Panc1 (cell line): ENCODE measurements around the gene UPB1. TPM values are rescaled to one million over a fixed set of nuclear protein-coding genes. Genes with fewer than 3 reads are reported as not detected.

ENCODE experiments used
- ATAC-seq: fragments of 200-7000 bp; cut with Tn5 transposase; 2 replicates; pipeline ENCODE4 v1.9.1; 2020; ENCODE audit warnings: mild to moderate bottlenecking, moderate library complexity
- BruUV-seq: library from RNA; stranded (reverse); fragments of 400-500 nt; replicated peaks from 2 replicates; lab custom pipeline; 2021; lab: Mats Ljungman, UMichigan
- CTCF ChIA-PET: fragments of 300-600 bp; sonication (Branson Sonifier 250); formaldehyde crosslinking; loops from one replicate; lab custom pipeline; 2022; ENCODE audit warnings: antibody characterized with exemption; lab: Charles Lee
- POLR2A ChIA-PET: fragments of 300-600 bp; sonication (Branson Sonifier 250); formaldehyde crosslinking; loops from one replicate; lab custom pipeline; 2022; ENCODE audit warnings: antibody characterized with exemption; lab: Charles Lee
- DNase-seq: peaks from one replicate; pipeline ENCODE4 v3.0.0-alpha.2; 2010; ENCODE audit warnings: low read depth, low spot score
- H3K27ac ChIP-seq: 2 replicates; pipeline ENCODE4 v1.5.1; 2011; ENCODE audit warnings: mild to moderate bottlenecking, low read length, inconsistent platforms
- H3K27me3 ChIP-seq: fragments of 200-500 bp; sonication (Bioruptor generic); 2 replicates; pipeline ENCODE4 v1.6.0; 2014; ENCODE audit warnings: low read length, inconsistent platforms; ENCODE audit not compliant: control insufficient read depth, insufficient read depth
- H3K36me3 ChIP-seq: fragments of 200-500 bp; sonication (Bioruptor generic); 2 replicates; pipeline ENCODE4 v1.5.1; 2014; ENCODE audit warnings: inconsistent platforms, mild to moderate bottlenecking, low read length, moderate library complexity; ENCODE audit not compliant: control insufficient read depth, insufficient read depth
- H3K4me1 ChIP-seq: 2 replicates; pipeline ENCODE4 v1.5.1; 2011; ENCODE audit warnings: inconsistent platforms, mild to moderate bottlenecking, low read length, moderate library complexity; ENCODE audit not compliant: control insufficient read depth, insufficient read depth
- H3K4me3 ChIP-seq, 2 experiments: 2 replicates each; pipeline ENCODE4 v1.5.1; 2011 to 2012; ENCODE audit warnings: low read depth in 2 of 2, low read length in 2 of 2, mild to moderate bottlenecking in 2 of 2, inconsistent platforms in 1 of 2, moderate library complexity in 1 of 2
- H3K9me3 ChIP-seq: fragments of 200-500 bp; sonication (Bioruptor generic); 2 replicates; pipeline ENCODE4 v1.5.1; 2014; ENCODE audit warnings: low read depth, mild to moderate bottlenecking, inconsistent platforms, low read length, moderate library complexity; ENCODE audit not compliant: control insufficient read depth, insufficient read depth
- CTCF ChIP-seq: fragments of 450-650 bp; IDR thresholded peaks from 2 replicates; pipeline ENCODE4 v1.5.1; 2017; ENCODE audit warnings: mild to moderate bottlenecking
- POLR2AphosphoS5 ChIP-seq: IDR thresholded peaks from 2 replicates; pipeline ENCODE4 v1.6.1; 2012; ENCODE audit warnings: mild to moderate bottlenecking, low read depth, low read length, moderate library complexity
- SIN3A ChIP-seq: IDR thresholded peaks from 2 replicates; pipeline ENCODE4 v1.6.1; 2012; ENCODE audit warnings: low read depth, mild to moderate bottlenecking, low read length, moderate library complexity, borderline replicate concordance; ENCODE audit not compliant: insufficient read depth
- TCF7L2 ChIP-seq: IDR thresholded peaks from 2 replicates; pipeline ENCODE4 v1.6.1; 2011; ENCODE audit warnings: mild to moderate bottlenecking, low read depth, low read length, inconsistent platforms
- in situ Hi-C: cut with HindIII; loops from 2 replicates; pipeline ENCODE4 v1.10.0; 2016; ENCODE audit warnings: low sequenced_read_pairs, low pct_unique_long_range_greater_than_20kb
- intact Hi-C: fragments of 100-400 bp; cut with micrococcal nuclease; formaldehyde crosslinking; loops from one replicate; pipeline ENCODE4 v1.10.0; 2022; ENCODE audit not compliant: unreplicated experiment
- total RNA-seq: library from RNA; stranded (reverse); gene quantifications from one replicate; pipeline ENCODE4 v1.2.1, GENCODE V29; 2021; ENCODE audit not compliant: unreplicated experiment
- TF ChIP-seq, protein P1 (sequence below), 2 experiments: IDR thresholded peaks; 2 replicates each; pipeline ENCODE4 v1.6.1; 2011 to 2012; ENCODE audit warnings: low read depth in 2 of 2, control low read depth in 1 of 2, low read length in 1 of 2, mild to moderate bottlenecking in 1 of 2, moderate library complexity in 1 of 2; ENCODE audit not compliant: insufficient read depth in 1 of 2

Gene UPB1
- total RNA-seq, 1 experiment from 2014 or later: 0.10 TPM

- Histone ChIP-seq H3K27me3 (no peaks in the 10 kb centered on the region), H3K9me3 (no peaks in the 10 kb centered on the region), H3K4me3 (no peak overlapping the region), H3K36me3 (no peaks in the 10 kb centered on the region), H3K27ac (0 out of 2 replicates have a peak overlapping the region, but pooled peaks have one; percentile 4), H3K4me1 (peaks cover 5% of the 10 kb centered on the region; the same call in 1 of the 2 replicates)
- BruUV-seq: no TSS peak
- in situ Hi-C loops: no loop called here
- DNase-seq (no peak), ATAC-seq (no peak)
- POLR2A ChIA-PET: no interaction called here
- TF ChIP-seq POLR2AphosphoS5 (no peak), TCF7L2 (no peak), SIN3A (no peak), CTCF (no peak)
- TF ChIP-seq, protein P1, sequence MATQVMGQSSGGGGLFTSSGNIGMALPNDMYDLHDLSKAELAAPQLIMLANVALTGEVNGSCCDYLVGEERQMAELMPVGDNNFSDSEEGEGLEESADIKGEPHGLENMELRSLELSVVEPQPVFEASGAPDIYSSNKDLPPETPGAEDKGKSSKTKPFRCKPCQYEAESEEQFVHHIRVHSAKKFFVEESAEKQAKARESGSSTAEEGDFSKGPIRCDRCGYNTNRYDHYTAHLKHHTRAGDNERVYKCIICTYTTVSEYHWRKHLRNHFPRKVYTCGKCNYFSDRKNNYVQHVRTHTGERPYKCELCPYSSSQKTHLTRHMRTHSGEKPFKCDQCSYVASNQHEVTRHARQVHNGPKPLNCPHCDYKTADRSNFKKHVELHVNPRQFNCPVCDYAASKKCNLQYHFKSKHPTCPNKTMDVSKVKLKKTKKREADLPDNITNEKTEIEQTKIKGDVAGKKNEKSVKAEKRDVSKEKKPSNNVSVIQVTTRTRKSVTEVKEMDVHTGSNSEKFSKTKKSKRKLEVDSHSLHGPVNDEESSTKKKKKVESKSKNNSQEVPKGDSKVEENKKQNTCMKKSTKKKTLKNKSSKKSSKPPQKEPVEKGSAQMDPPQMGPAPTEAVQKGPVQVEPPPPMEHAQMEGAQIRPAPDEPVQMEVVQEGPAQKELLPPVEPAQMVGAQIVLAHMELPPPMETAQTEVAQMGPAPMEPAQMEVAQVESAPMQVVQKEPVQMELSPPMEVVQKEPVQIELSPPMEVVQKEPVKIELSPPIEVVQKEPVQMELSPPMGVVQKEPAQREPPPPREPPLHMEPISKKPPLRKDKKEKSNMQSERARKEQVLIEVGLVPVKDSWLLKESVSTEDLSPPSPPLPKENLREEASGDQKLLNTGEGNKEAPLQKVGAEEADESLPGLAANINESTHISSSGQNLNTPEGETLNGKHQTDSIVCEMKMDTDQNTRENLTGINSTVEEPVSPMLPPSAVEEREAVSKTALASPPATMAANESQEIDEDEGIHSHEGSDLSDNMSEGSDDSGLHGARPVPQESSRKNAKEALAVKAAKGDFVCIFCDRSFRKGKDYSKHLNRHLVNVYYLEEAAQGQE (IDR thresholded peaks at IDR 0.05; ENCODE audit: insufficient read depth in 1 of 2, low read depth in 2 of 2, low read length in 1 of 2): no peak
- CTCF ChIA-PET: no interaction called here
- intact Hi-C loops: no loop called here
These were observed 23.6 kb upstream of the UPB1 start for GRCh38 chr22:24471570-24471969.

GRCh38 chr22:24473284-24473683 is 21.8 kb upstream of the UPB1 start:
- no peak for DNase-seq
- H3K4me1 ChIP-seq: no peaks in the 10 kb centered on the region; the same call in 1 of the 2 replicates
- ChIA-PET POLR2A (no interaction called here), CTCF (no interaction called here)
- H3K36me3 ChIP-seq: no peaks in the 10 kb centered on the region
- in situ Hi-C loops (no loop called here), intact Hi-C loops (no loop called here)
- peak overlapping the region; percentile 63 for H3K27ac ChIP-seq
- BruUV-seq: no TSS peak
- no peak for ATAC-seq
- no peaks in the 10 kb centered on the region for H3K27me3 ChIP-seq
- H3K4me3 ChIP-seq: no peak overlapping the region
- TF ChIP-seq SIN3A (no peak), POLR2AphosphoS5 (no peak), TCF7L2 (no peak), CTCF (no peak)
- TF ChIP-seq, protein P1 (IDR thresholded peaks at IDR 0.05; ENCODE audit: insufficient read depth in 1 of 2, low read depth in 2 of 2, low read length in 1 of 2): no peak
- H3K9me3 ChIP-seq: no peaks in the 10 kb centered on the region
